D721Med (cell line): ENCODE measurements around the gene FAM43A.

Source experiments
- DNase-seq: peaks from one replicate; pipeline ENCODE4 v3.0.0; 2011; ENCODE audit warnings: low spot score; ENCODE audit not compliant: insufficient read length
- FAIRE-seq: peaks from 2 replicates; lab custom pipeline; 2011; peaks lifted over from hg19 to GRCh38; lab: Jason Lieb, UNC
- TF ChIP-seq, protein P1 (sequence below): IDR thresholded peaks from 2 replicates; pipeline ENCODE4 v1.5.1; 2012; ENCODE audit warnings: mild to moderate bottlenecking, control low read depth; ENCODE audit not compliant: insufficient read depth; ENCODE audit errors: missing control alignments

Gene FAM43A

DNA sequence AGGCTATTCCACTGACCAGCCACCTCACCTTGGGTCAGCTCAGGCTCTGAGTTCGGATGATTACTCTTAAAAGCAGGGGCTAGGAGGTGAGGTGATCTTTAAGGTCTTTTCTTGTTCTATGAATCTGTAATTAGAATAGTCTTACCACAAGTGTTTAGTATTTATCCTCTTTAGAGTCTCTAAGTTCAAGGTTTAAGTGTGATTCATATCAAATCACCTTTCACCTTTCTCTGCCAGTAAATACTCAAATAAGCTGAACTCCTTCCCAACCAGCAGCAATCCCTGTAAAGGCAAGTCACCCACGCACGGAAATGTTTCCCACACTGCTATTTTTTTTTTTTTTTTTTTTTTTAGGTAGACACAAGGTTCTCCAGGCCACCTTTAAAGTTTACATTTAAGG is 37.9 kb upstream of the FAM43A start:
- DNase-seq (no peak), FAIRE-seq (no peak)
- TF ChIP-seq, protein P1, sequence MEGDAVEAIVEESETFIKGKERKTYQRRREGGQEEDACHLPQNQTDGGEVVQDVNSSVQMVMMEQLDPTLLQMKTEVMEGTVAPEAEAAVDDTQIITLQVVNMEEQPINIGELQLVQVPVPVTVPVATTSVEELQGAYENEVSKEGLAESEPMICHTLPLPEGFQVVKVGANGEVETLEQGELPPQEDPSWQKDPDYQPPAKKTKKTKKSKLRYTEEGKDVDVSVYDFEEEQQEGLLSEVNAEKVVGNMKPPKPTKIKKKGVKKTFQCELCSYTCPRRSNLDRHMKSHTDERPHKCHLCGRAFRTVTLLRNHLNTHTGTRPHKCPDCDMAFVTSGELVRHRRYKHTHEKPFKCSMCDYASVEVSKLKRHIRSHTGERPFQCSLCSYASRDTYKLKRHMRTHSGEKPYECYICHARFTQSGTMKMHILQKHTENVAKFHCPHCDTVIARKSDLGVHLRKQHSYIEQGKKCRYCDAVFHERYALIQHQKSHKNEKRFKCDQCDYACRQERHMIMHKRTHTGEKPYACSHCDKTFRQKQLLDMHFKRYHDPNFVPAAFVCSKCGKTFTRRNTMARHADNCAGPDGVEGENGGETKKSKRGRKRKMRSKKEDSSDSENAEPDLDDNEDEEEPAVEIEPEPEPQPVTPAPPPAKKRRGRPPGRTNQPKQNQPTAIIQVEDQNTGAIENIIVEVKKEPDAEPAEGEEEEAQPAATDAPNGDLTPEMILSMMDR, result no peak

DNA sequence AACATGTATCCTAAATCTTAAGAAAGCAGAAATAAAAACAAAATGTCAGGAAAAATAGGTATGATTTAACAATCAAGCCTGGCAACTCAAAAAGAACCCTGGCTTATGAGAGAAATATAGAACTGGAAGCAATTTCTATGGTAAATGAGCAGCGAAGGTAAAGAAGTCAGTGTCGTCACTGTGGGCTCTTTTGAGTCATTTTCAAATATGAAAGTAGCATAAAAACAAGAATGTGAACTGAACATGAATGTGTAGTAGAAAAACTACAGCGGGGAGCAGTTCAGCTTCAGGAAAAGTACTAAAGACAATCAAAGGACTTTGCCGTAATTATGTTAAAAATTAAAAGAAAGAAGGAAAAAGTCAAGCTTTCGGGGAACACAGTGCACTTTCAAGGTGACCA is 31.2 kb upstream of the FAM43A start:
- no peak for DNase-seq
- FAIRE-seq, result no peak
- TF ChIP-seq, protein P1, result no peak

DNA sequence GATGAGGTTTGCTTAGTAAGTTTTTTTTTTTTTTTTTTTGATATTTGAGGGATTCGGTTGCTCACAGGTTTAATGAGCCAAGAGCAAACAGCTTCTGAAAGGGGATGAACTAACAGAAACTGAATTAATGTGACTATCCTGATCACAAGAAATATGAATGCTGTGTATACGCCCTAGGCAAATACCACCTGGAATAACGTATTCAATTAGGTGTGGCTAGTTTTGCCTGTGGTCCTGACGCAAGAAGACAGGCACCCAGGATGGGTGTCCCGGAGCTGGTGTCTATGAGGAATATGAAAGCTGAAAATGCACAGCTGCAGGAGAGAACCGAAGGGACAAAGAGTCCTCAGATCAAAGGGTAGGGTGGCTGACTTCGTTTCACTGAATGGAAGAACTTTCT is 28.2 kb upstream of the FAM43A start:
- FAIRE-seq (no peak), DNase-seq (no peak)
- TF ChIP-seq, protein P1, result no peak

DNA sequence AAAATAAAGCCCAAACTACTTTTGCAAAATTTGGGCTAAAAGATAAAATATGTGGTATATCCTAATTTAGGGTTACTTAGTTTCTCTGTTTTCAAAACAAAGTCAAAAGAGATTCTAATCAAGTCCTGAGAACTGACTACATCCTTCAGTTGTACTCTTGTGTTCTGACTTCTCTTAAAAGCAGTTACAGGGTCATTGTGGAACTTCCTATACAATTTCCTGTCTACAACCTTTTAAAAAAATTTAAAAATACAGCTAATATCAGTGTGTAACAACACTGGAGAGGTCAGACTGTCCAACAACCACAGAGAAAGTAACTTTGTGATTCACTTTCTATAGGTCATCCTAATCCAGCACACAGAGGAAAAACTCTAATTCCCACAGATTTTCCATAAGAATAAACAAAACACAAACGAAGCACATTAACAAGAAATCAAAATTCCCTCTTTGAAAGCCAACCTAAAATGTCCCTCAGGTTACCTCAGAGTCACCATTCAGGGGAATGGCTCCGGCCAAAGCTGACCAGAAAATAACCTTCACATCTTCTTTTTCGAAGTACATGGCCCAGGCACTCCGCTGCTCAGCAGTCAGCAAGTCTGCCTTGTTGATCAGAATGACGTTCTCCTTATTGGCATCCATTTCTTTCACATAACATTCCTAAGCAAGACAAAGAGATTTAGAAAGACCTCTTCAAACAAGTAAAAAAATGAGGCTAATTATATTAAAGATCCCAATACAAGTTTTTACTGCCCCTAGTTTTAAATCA is 27.0 kb upstream of the FAM43A start:
- no peak for DNase-seq
- TF ChIP-seq, protein P1, result no peak
- FAIRE-seq, result no peak

DNA sequence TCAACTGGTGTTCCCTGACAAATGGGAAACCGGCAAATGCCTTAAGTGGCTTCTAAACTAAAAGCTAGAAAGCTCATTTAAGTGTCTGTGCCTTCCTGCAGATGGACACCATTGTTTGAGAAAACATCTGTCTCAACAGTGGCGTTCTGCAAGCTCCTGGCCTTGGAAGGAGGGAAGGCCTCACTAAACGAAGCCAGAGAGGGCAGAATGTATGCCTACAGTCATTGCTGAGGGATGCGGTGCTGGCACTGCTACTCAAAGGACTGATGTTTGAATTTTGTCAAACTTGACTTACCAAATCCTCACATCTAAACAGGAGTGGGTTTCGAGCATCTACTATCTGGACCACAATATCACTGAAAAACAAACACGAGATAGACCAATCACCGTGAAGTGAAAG is 25.9 kb upstream of the FAM43A start:
- DNase-seq (no peak), FAIRE-seq (no peak)
- TF ChIP-seq, protein P1, result no peak

DNA sequence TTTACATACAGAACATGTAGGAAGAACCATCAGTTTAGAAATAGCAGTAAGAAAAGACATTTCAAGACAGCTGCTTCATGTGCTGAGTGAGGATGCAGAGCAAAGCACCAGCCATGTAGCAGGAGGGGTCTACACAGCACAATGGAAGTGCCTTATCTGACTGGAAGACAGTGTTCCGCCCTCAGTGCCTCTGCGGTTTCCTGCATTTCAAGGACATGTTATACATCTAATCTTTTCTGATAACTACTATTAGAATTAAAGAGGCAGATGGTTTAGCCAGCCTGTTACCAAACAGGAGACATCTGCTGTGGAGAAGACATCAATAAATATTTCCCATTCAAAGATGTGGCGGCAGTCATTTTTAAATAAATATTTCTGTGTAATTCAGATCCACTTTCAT is 24.3 kb upstream of the FAM43A start:
- DNase-seq (no peak), FAIRE-seq (peak; percentile 64)
- TF ChIP-seq, protein P1, result no peak

DNA sequence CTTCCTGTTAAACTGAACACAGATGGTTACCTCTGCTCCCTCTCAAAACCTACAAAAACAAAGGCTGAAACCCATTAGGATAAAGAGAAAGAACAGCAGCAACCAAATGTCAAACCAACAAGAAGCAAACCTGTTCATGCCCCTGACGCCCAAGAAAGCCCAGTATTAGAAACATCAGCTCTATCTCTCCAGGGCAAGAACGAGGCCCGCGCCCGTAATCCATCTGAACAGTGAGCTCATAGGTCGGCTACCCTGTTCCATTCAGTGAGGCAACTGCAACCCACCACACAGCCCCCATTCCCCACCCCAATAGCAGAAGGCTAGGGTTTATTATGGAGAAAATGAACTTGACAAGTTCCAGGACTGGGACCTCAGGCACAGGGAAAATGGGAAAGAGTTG is 23.7 kb upstream of the FAM43A start:
- DNase-seq, result no peak
- no peak for FAIRE-seq
- TF ChIP-seq, protein P1, result no peak
